Measurements from ENCODE around the gene EXOC6B. TPM values are rescaled to one million over a fixed set of nuclear protein-coding genes. Genes with fewer than 3 reads are reported as not detected.

EXOC6B gene
- total RNA-seq, 2 experiments from 2014 or later, result 16.9 to 17.5 TPM

DNA sequence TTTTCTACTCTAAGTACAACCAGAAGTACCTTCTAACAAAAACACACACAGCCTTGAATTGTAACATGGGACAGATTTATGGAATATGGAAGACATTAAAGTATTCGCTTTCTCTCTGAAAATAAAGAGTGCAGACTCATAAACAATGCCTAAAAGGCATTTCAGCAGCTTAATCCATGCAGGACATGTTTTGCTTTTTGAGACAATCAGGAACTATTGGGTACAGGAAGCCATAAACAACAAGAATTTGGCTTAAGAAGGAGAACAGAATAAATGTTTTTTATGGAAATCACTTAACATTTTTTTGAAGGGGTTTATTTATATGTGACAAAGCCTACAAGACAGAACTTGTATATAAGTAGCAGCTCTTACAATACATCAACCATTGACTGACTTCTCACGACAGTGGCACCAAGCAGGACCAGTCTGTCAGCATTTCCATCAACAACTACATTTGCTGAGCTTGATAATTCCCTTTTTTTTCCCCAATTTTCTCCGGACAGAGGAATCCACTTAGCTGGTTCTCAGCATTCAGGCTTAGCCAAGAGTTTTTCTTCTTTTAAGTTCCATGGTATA lies 140.1 kb downstream of the EXOC6B start:
- intact Hi-C loops (cut with DNase I, micrococcal nuclease), result no loop called here
- DNase-seq, result no peak
- Histone ChIP-seq H3K36me3 (ENCODE audit: insufficient read depth, low read length) (no peaks in the 10 kb centered on the region), H3K4me1 (ENCODE audit: insufficient read depth, low read length) (no peaks in the 10 kb centered on the region), H3K9me3 (ENCODE audit: control insufficient read depth in 1 of 2, insufficient read depth in 1 of 2, low read length in 2 of 2) (no peaks in the 10 kb centered on the region), H3K27ac (ENCODE audit: low read depth in 1 of 2, low read length in 2 of 2) (no peak overlapping the region), H3K27me3 (ENCODE audit: control insufficient read depth in 1 of 2, insufficient read depth in 2 of 2, low read length in 2 of 2) (no peaks in the 10 kb centered on the region), H3K4me3 (ENCODE audit: low read length) (no peak overlapping the region)
- Mint-ChIP-seq H3K9me3 (no peaks in the 10 kb centered on the region), H3K4me3 (no peak overlapping the region), H3K27ac (no peak overlapping the region), H3K36me3 (ENCODE audit: low read depth) (peaks cover 21% of the 10 kb centered on the region), H3K27me3 (no peaks in the 10 kb centered on the region), H3K4me1 (ENCODE audit: low read depth) (no peaks in the 10 kb centered on the region)
- POLR2A ChIA-PET, result no interaction called here
- CTCF ChIA-PET, result no interaction called here
- ATAC-seq (ENCODE audit: poor library complexity), result no peak
- TF ChIP-seq, protein P1, sequence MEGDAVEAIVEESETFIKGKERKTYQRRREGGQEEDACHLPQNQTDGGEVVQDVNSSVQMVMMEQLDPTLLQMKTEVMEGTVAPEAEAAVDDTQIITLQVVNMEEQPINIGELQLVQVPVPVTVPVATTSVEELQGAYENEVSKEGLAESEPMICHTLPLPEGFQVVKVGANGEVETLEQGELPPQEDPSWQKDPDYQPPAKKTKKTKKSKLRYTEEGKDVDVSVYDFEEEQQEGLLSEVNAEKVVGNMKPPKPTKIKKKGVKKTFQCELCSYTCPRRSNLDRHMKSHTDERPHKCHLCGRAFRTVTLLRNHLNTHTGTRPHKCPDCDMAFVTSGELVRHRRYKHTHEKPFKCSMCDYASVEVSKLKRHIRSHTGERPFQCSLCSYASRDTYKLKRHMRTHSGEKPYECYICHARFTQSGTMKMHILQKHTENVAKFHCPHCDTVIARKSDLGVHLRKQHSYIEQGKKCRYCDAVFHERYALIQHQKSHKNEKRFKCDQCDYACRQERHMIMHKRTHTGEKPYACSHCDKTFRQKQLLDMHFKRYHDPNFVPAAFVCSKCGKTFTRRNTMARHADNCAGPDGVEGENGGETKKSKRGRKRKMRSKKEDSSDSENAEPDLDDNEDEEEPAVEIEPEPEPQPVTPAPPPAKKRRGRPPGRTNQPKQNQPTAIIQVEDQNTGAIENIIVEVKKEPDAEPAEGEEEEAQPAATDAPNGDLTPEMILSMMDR (IDR thresholded peaks at IDR 0.05), result no peak

DNA sequence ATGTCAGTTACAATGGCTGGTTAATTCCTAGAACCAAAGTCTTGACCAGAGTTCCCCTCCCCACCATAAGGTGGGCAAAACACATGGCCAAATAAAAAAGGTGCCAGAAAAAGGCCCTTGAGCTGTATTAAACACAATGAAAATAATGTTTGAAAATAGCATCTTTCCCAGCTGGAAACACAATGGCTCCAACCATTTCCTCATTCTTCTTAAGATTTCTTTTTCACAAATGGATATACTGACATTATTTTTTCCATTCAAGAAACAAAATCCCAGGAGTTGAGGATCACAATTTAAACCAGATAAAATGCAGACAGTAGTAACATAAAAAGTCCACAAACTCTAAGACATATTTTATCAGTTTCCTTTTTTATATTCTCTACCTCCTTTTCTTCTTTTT lies 143.8 kb downstream of the EXOC6B start:
- H3K36me3 ChIP-seq (ENCODE audit: insufficient read depth, low read length), result no peaks in the 10 kb centered on the region
- no peak for DNase-seq
- Mint-ChIP-seq H3K27ac (no peak overlapping the region), H3K27me3 (no peaks in the 10 kb centered on the region), H3K9me3 (no peaks in the 10 kb centered on the region), H3K4me1 (ENCODE audit: low read depth) (peaks cover under 1% of the 10 kb centered on the region), H3K4me3 (no peak overlapping the region), H3K36me3 (ENCODE audit: low read depth) (peaks cover 21% of the 10 kb centered on the region)
- no peaks in the 10 kb centered on the region for H3K9me3 ChIP-seq (ENCODE audit: control insufficient read depth in 1 of 2, insufficient read depth in 1 of 2, low read length in 2 of 2)
- TF ChIP-seq, protein P1 (IDR thresholded peaks at IDR 0.05), result no peak
- no peaks in the 10 kb centered on the region for H3K4me1 ChIP-seq (ENCODE audit: insufficient read depth, low read length)
- H3K4me3 ChIP-seq (ENCODE audit: low read length), result no peak overlapping the region
- intact Hi-C loops (cut with DNase I, micrococcal nuclease), result no loop called here
- no peak for ATAC-seq (ENCODE audit: poor library complexity)
- no peaks in the 10 kb centered on the region for H3K27me3 ChIP-seq (ENCODE audit: control insufficient read depth in 1 of 2, insufficient read depth in 2 of 2, low read length in 2 of 2)
- CTCF ChIA-PET, result interaction anchor here (0.6 kb wide), 1 partner anchor 177 kb away, joined by 3 read pairs; no protein-coding TSS in a partner anchor
- H3K27ac ChIP-seq (ENCODE audit: low read depth in 1 of 2, low read length in 2 of 2), result no peak overlapping the region
- POLR2A ChIA-PET, result no interaction called here

DNA sequence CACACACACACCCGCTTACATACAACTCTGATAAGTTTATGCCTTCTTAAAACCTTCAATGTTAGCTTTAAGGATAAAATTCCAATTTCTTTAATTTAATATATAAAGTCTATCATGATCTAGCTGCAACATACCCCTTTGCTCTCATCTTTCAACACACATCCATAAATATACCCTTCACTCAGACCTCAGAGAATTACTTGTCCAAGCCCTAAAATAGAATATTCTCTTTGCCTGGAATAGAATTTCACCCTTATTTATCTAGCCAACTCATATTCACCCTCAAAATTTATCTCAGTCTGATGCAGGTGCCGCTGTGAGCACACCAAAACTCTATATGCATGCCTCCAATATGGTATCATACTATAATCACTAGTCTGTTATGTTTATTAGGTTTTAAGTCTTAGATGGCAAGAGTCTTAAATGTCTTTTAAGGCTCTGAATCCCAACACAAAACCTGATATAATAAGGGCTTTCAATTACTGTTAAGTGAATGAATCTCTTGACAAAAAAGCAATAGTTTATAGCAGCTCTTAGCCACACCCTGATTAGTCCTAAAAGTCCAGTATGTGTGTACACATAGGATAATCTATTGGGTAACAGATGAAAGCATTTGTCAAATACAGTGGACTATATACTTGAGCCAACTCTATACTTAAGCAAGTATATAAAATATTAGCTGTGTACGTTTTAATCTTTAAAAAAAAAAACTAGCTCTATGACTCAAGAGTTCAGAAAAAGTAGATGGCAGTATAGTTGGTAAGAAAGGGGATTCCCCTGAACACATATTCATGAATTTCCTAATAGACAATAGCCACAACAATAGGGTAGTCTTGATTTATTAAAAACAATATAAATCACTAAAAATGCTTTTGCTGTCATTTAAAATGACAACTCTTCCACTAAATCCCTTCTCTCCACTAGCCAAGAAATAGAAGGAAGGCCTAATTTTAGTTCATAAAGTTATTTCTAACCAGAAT lies 144.5 kb downstream of the EXOC6B start:
- Mint-ChIP-seq H3K4me1 (ENCODE audit: low read depth) (peaks cover 6% of the 10 kb centered on the region), H3K27me3 (no peaks in the 10 kb centered on the region), H3K9me3 (no peaks in the 10 kb centered on the region), H3K4me3 (no peak overlapping the region), H3K36me3 (ENCODE audit: low read depth) (peaks cover 29% of the 10 kb centered on the region), H3K27ac (no peak overlapping the region)
- intact Hi-C loops (cut with DNase I, micrococcal nuclease), result no loop called here
- H3K9me3 ChIP-seq (ENCODE audit: control insufficient read depth in 1 of 2, insufficient read depth in 1 of 2, low read length in 2 of 2), result no peaks in the 10 kb centered on the region
- TF ChIP-seq, protein P1 (IDR thresholded peaks at IDR 0.05), result no peak
- H3K4me3 ChIP-seq (ENCODE audit: low read length), result no peak overlapping the region
- no peaks in the 10 kb centered on the region for H3K27me3 ChIP-seq (ENCODE audit: control insufficient read depth in 1 of 2, insufficient read depth in 2 of 2, low read length in 2 of 2)
- ChIA-PET CTCF (interaction anchor here (0.6 kb wide), 1 partner anchor 178 kb away, joined by 3 read pairs; no protein-coding TSS in a partner anchor), POLR2A (no interaction called here)
- H3K4me1 ChIP-seq (ENCODE audit: insufficient read depth, low read length), result no peaks in the 10 kb centered on the region
- no peak for DNase-seq
- H3K27ac ChIP-seq (ENCODE audit: low read depth in 1 of 2, low read length in 2 of 2), result no peak overlapping the region
- ATAC-seq (ENCODE audit: poor library complexity), result no peak
- H3K36me3 ChIP-seq (ENCODE audit: insufficient read depth, low read length), result no peaks in the 10 kb centered on the region
